Renal pelvis (tissue), 4 donors: ENCODE measurements around the gene ZNF550. TPM values are rescaled to one million over a fixed set of nuclear protein-coding genes. Genes with fewer than 3 reads are reported as not detected.
"Not testable (repeated sequence)": the region's sequence is repeated elsewhere in the genome, so short reads cannot be mapped to it uniquely, and the experiment has no call there.

Experiments
- DNase-seq: peaks from one replicate; pipeline ENCODE4 v3.0.0-alpha.2; 2013
- polyA plus RNA-seq, 3 donors: library from polyadenylated mRNA; unstranded; fragments of 120-200 nt; gene quantifications; one replicate each; pipeline ENCODE4 v1.2.1, GENCODE V29; 2013; ENCODE audit not compliant: insufficient read length in 3 of 3

ZNF550 gene
- polyA plus RNA-seq, 3 donors: 19.1 to 25.3 (median 20.8) TPM

GRCh38 chr19:57552432-57552831, 7.2 kb downstream of the ZNF550 start:
- no peak for DNase-seq

GRCh38 chr19:57546513-57546912, 13.2 kb downstream of the ZNF550 start:
- DNase-seq: no peak

GRCh38 chr19:57537953-57538547, 21.6 kb downstream of the ZNF550 start:
- DNase-seq: no peak

GRCh38 chr19:57527136-57527881, 32.4 kb downstream of the ZNF550 start, which contains the start of gene ZNF549:
Gene ZNF549 (plus strand): TSS chr19:57527356. CDS start chr19:57527574, 218 bp downstream.
- peak; percentile 93 for DNase-seq

- DNase-seq: not testable (repeated sequence)
Observed at GRCh38 chr19:57518021-57518420, 41.6 kb downstream of the ZNF550 start.

- no peak for DNase-seq
Observed at GRCh38 chr19:57515255-57515654, 44.4 kb downstream of the ZNF550 start.

GRCh38 chr19:57512845-57513244, 46.8 kb downstream of the ZNF550 start:
- DNase-seq: no peak

- no peak for DNase-seq
Observed at GRCh38 chr19:57511484-57511883, 48.2 kb downstream of the ZNF550 start.

- no peak for DNase-seq
Observed at GRCh38 chr19:57506163-57506562, 53.5 kb downstream of the ZNF550 start.

GRCh38 chr19:57500400-57500799, 59.3 kb downstream of the ZNF550 start:
- DNase-seq: not testable (repeated sequence)

- DNase-seq: peak; percentile 96
Observed at GRCh38 chr19:57499680-57500395, 59.8 kb downstream of the ZNF550 start, which contains the start of gene ZNF773. Gene ZNF773 (plus strand): TSS chr19:57499938. CDS start chr19:57500081, 143 bp downstream.

GRCh38 chr19:57499332-57499679, 60.4 kb downstream of the ZNF550 start:
- not testable (repeated sequence) for DNase-seq

GRCh38 chr19:57488299-57488644, 71.4 kb downstream of the ZNF550 start:
- not testable (repeated sequence) for DNase-seq

- peak; percentile 93 for DNase-seq
Observed at GRCh38 chr19:57487477-57488298, 72.0 kb downstream of the ZNF550 start, which contains the start of gene ZNF419. Gene ZNF419 (plus strand): TSS chr19:57487750. CDS start chr19:57487951, 201 bp downstream.

Other genes with a start within 250 kb of the ZNF550 start
- 10 to 100 TPM in 1 of 3 donors, 1 to 10 TPM in 2; 7.4 to 10.4 (median 9.9) TPM for gene ZNF543, start 239.4 kb downstream of the ZNF550 start, polyA plus RNA-seq
- 10 to 100 TPM; 15.1 to 20.2 (median 17.6) TPM for gene ZNF304, start 208.6 kb downstream of the ZNF550 start, polyA plus RNA-seq
- 10 to 100 TPM; 15.7 to 18.1 (median 17.8) TPM for gene TRAPPC2B, start 196.3 kb downstream of the ZNF550 start, polyA plus RNA-seq
- 1 to 10 TPM; 5.6 to 9.7 (median 9.0) TPM for gene ZNF547, start 196.3 kb downstream of the ZNF550 start, polyA plus RNA-seq
- 10 to 100 TPM; 17.9 to 40.9 (median 28.8) TPM for gene ZNF548, start 170.0 kb downstream of the ZNF550 start, polyA plus RNA-seq
- gene ZNF17, start 148.7 kb downstream of the ZNF550 start, polyA plus RNA-seq: 10 to 100 TPM in 2 of 3 donors, 1 to 10 TPM in 1; 9.5 to 17.1 (median 12.9) TPM
- 10 to 100 TPM in 2 of 3 donors, 1 to 10 TPM in 1; 8.9 to 20.2 (median 13.3) TPM for gene ZNF749, start 124.5 kb downstream of the ZNF550 start, polyA plus RNA-seq
- 1 to 10 TPM; 1.9 to 7.8 (median 5.3) TPM for gene VN1R1, start 102.7 kb downstream of the ZNF550 start, polyA plus RNA-seq
- 10 to 100 TPM; 18.9 to 33.1 (median 25.2) TPM for gene ZNF772, start 82.3 kb downstream of the ZNF550 start, polyA plus RNA-seq
- 10 to 100 TPM; 19.3 to 25.2 (median 25.1) TPM for gene ZNF419, start 72.1 kb downstream of the ZNF550 start, polyA plus RNA-seq
- gene ZNF773, start 59.9 kb downstream of the ZNF550 start, polyA plus RNA-seq: 10 to 100 TPM; 11.4 to 17.0 (median 16.0) TPM
- 10 to 100 TPM; 10.8 to 17.9 (median 16.3) TPM for gene ZNF549, start 32.5 kb downstream of the ZNF550 start, polyA plus RNA-seq
- 1 to 10 TPM; 7.7 to 9.5 (median 9.3) TPM for gene ZNF416, start 19.0 kb upstream of the ZNF550 start, polyA plus RNA-seq
- gene ZIK1, start 24.3 kb upstream of the ZNF550 start, polyA plus RNA-seq: 10 to 100 TPM; 19.7 to 21.0 (median 20.8) TPM
- gene ZNF530, start 40.0 kb upstream of the ZNF550 start, polyA plus RNA-seq: 1 to 10 TPM; 4.6 to 7.7 (median 6.7) TPM
- gene ZNF134, start 54.4 kb upstream of the ZNF550 start, polyA plus RNA-seq: 10 to 100 TPM; 25.9 to 30.7 (median 27.7) TPM
- 10 to 100 TPM; 29.8 to 52.6 (median 38.6) TPM for gene ZNF211, start 73.3 kb upstream of the ZNF550 start, polyA plus RNA-seq
- gene ZSCAN4, start 109.1 kb upstream of the ZNF550 start, polyA plus RNA-seq: under 1 TPM in 1 of 3 donors, not detected in 2; 0.24 TPM
- 10 to 100 TPM; 12.3 to 21.4 (median 17.8) TPM for gene ZNF551, start 122.1 kb upstream of the ZNF550 start, polyA plus RNA-seq
- gene ZNF154, start 149.3 kb upstream of the ZNF550 start, polyA plus RNA-seq: 10 to 100 TPM; 23.9 to 39.4 (median 37.7) TPM
- 10 to 100 TPM; 17.3 to 27.2 (median 20.8) TPM for gene ZNF671, start 167.8 kb upstream of the ZNF550 start, polyA plus RNA-seq
- 10 to 100 TPM; 32.9 to 45.5 (median 40.8) TPM for gene ZNF776, start 187.0 kb upstream of the ZNF550 start, polyA plus RNA-seq
- gene ZNF586, start 209.8 kb upstream of the ZNF550 start, polyA plus RNA-seq: 10 to 100 TPM; 17.8 to 33.8 (median 30.4) TPM